ENCODE results near the gene ZNRF3.

The ZNRF3 gene

GRCh38 chr22:29049655-29050263 lies 166.4 kb downstream of the ZNRF3 start:
- Histone ChIP-seq H3K4me3 (ENCODE audit: insufficient read depth, low read length, poor library complexity, severe bottlenecking) (no peak overlapping the region), H4K20me1 (ENCODE audit: low read depth, low read length) (no peaks in the 10 kb centered on the region), H3K9me2 (replicated peaks; ENCODE audit: insufficient read depth, low read length) (no peaks in the 10 kb centered on the region), H3K27ac (ENCODE audit: low read depth, low read length) (no peak overlapping the region), H3K36me3 (ENCODE audit: low read length) (no peaks in the 10 kb centered on the region), H3K4me2 (ENCODE audit: low read depth, low read length, poor library complexity, severe bottlenecking) (no peak overlapping the region), H2AFZ (ENCODE audit: low read depth, low read length, severe bottlenecking) (no peak overlapping the region), H3K27me3 (ENCODE audit: low read length) (no peaks in the 10 kb centered on the region), H3K9ac (ENCODE audit: low read length) (no peak overlapping the region), H3K79me2 (ENCODE audit: insufficient read depth, low read length) (no peaks in the 10 kb centered on the region), H3F3A (ENCODE audit: insufficient read depth) (no peaks in the 10 kb centered on the region), H3K9me3 (ENCODE audit: insufficient read depth, low read length) (no peaks in the 10 kb centered on the region)
- TF ChIP-seq EZH2phosphoT487 (conservative IDR thresholded peaks at IDR 0.05; ENCODE audit: low read length) (no peak), CTCF (IDR thresholded peaks at IDR 0.05; ENCODE audit: insufficient read depth, low read length, poor library complexity, severe bottlenecking) (no peak)

GRCh38 chr22:29050457-29050856 lies 167.1 kb downstream of the ZNRF3 start:
- no peak overlapping the region for H3K9ac ChIP-seq (ENCODE audit: low read length)
- no peak overlapping the region for H3K27ac ChIP-seq (ENCODE audit: low read depth, low read length)
- H2AFZ ChIP-seq (ENCODE audit: low read depth, low read length, severe bottlenecking) = no peak overlapping the region
- no peaks in the 10 kb centered on the region for H3K27me3 ChIP-seq (ENCODE audit: low read length)
- no peaks in the 10 kb centered on the region for H4K20me1 ChIP-seq (ENCODE audit: low read depth, low read length)
- TF ChIP-seq EZH2phosphoT487 (conservative IDR thresholded peaks at IDR 0.05; ENCODE audit: low read length) (no peak), CTCF (IDR thresholded peaks at IDR 0.05; ENCODE audit: insufficient read depth, low read length, poor library complexity, severe bottlenecking) (no peak)
- H3K79me2 ChIP-seq (ENCODE audit: insufficient read depth, low read length) = no peaks in the 10 kb centered on the region
- no peaks in the 10 kb centered on the region for H3K36me3 ChIP-seq (ENCODE audit: low read length)
- H3K9me2 ChIP-seq (replicated peaks; ENCODE audit: insufficient read depth, low read length) = no peaks in the 10 kb centered on the region
- H3K4me2 ChIP-seq (ENCODE audit: low read depth, low read length, poor library complexity, severe bottlenecking) = no peak overlapping the region
- H3K9me3 ChIP-seq (ENCODE audit: insufficient read depth, low read length) = no peaks in the 10 kb centered on the region
- H3K4me3 ChIP-seq (ENCODE audit: insufficient read depth, low read length, poor library complexity, severe bottlenecking) = no peak overlapping the region
- no peaks in the 10 kb centered on the region for H3F3A ChIP-seq (ENCODE audit: insufficient read depth)

GRCh38 chr22:29053048-29053702 lies 169.8 kb downstream of the ZNRF3 start:
- Histone ChIP-seq H3K9me2 (replicated peaks; ENCODE audit: insufficient read depth, low read length) (no peaks in the 10 kb centered on the region), H4K20me1 (ENCODE audit: low read depth, low read length) (no peaks in the 10 kb centered on the region), H3K4me2 (ENCODE audit: low read depth, low read length, poor library complexity, severe bottlenecking) (no peak overlapping the region), H3F3A (ENCODE audit: insufficient read depth) (no peaks in the 10 kb centered on the region), H3K27me3 (ENCODE audit: low read length) (no peaks in the 10 kb centered on the region), H3K4me3 (ENCODE audit: insufficient read depth, low read length, poor library complexity, severe bottlenecking) (no peak overlapping the region), H3K9me3 (ENCODE audit: insufficient read depth, low read length) (no peaks in the 10 kb centered on the region), H3K36me3 (ENCODE audit: low read length) (no peaks in the 10 kb centered on the region), H3K79me2 (ENCODE audit: insufficient read depth, low read length) (no peaks in the 10 kb centered on the region), H3K27ac (ENCODE audit: low read depth, low read length) (no peak overlapping the region), H2AFZ (ENCODE audit: low read depth, low read length, severe bottlenecking) (no peak overlapping the region), H3K9ac (ENCODE audit: low read length) (no peak overlapping the region)
- TF ChIP-seq EZH2phosphoT487 (conservative IDR thresholded peaks at IDR 0.05; ENCODE audit: low read length) = no peak
- no peak for TF ChIP-seq CTCF (IDR thresholded peaks at IDR 0.05; ENCODE audit: insufficient read depth, low read length, poor library complexity, severe bottlenecking)

All from SU-DHL-6 (cell line).